ENCODE measurements around the gene PIEZO2.

PIEZO2 gene

DNA sequence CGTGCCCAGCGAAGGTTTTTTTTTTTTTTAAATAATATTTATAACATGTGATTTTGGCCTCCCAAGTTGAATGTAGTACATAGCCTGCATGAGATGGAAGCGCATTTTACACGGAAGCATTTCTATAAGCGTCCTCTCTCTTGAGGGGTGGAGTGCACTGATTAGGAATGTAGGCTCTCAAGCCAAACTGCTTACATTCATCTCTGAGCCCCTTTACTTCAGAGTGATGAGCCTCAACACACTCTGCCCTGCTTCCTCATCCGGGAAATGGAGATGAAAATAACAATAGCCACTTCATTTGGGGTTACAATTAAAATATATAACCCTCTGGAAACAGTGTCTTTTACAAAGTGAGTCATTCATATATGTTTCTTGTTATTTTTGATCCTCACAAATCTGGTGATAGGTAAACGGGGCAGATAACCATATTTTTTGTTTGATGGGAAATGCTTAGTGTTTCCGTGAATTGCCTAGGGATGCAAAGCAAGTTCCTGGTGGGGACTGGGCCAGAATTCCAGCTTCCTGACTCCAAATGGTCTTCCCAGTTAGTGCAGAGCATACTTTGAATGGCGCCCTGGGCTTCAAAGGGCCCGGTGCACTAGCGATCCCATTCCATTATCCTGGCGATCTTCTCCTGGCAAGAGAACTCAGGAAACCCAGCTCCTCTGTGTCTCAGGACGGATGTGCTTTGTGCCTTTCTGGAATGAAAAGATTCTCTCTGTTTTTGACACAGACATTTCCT, 124.3 kb downstream of the PIEZO2 start:
- no peak for DNase-seq (ENCODE audit: low read depth)

DNA sequence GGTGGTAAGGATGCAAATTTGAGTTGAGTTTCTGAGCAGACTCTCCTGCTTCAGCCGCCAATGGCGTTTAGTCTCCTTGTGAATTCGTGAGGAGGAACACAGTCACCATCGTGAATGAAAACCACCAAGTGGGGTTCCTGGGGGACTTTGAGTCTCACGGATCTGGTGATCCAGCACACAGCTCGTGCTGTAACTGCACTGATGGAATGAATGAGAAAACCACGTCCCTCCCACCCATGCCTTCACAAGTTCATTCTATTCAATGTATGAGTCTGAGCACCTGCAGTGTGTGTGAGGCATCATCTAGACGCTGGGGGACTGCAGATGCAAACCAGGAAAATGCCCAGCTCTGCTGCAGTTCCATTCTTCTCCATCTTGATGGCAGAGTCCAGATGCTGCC, 127.9 kb downstream of the PIEZO2 start:
- DNase-seq (ENCODE audit: low read depth) = no peak

DNA sequence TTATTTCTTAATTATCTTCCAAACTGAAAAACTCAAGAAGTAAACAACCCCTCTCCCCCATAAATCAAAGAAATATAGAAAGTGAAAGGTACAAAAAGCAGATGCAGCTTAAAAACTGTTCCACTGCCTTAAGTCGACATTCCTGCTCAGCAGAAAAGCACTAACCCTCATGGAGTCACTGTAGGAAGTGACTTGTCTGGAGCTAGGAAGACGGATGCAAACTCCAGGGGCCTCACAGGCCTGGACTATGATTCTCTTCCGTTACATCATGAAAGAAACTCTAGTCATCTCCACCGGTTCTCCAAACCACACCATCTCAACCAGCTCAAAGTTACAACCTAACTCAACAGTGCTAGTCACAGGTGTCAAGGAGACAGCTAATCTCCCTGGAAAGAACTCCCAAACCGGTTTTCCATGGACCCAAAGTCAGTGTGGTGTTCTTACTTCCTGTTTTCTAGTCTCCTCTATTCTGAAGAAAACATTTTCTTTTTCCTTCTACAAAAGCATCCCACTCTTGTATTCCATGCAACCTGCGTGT, 128.4 kb downstream of the PIEZO2 start:
- no peak for DNase-seq (ENCODE audit: low read depth)

DNA sequence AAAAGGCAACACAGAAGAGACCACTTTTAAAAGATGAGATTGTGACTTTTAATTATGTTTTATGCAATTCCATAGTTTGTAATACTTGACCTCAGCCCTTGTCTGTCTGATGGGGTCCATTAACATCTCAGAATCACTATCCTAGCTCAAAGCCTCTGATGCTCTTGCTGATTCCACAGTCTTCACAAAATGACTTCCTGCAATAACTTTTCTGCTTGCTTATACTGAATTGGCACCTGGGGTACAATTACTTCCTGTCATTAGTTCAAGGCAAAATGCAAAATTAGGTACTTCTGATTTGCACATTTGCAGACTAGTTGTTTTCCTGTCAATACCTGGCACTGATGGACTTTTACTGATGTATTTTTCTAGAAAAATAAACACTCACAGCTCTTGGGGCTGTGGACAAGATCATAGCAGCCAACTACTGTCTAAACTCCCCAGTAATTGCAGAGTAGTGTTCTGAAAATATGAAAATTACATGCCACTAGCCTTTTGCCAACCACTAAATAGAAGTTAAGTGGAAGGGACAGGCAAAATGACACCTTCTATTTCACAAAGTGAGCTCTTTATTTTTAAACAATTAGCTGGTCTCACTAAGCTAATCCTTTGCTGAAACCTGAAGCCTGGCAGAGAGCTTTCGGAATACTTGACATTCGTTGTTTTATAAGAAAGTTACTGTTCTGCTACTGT, 129.1 kb downstream of the PIEZO2 start:
- no peak for DNase-seq (ENCODE audit: low read depth)

DNA sequence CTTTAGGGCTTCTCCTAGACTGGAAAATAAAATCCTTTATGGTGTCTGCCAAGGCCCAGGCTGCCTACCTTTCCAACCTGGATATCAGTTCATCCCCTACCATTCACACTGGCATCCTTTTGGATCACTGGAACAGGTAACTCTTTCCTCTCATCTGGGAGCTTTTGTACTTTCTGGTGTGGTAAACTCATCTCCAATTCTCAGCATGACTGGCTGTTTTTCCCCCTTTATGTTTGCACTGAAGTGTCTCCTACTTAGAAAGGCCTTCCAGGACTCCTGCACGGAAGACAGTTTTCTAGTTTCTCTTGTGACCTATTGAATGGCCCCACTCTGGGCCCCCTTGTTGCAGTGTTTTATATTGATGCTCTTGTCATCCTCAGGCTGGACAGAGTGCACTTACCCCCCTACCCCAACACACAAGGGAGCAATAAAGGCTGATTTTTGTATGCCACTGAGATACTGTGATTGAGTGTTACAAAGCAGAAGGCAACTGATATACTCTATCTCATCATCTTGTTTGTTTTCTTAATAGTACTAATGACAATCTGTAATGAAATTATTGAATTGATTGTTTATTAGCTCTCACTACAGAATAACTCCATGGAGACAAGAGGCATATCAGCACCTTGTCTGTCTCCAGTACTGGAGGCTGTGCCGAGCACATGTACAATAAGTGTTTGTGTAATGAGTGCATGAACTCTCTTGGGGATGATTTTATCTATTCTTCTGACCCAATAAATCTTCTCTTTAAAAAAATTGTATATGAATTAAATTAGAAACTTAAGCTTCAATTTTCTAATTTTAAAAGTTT, 129.9 kb downstream of the PIEZO2 start:
- no peak for DNase-seq (ENCODE audit: low read depth)

DNA sequence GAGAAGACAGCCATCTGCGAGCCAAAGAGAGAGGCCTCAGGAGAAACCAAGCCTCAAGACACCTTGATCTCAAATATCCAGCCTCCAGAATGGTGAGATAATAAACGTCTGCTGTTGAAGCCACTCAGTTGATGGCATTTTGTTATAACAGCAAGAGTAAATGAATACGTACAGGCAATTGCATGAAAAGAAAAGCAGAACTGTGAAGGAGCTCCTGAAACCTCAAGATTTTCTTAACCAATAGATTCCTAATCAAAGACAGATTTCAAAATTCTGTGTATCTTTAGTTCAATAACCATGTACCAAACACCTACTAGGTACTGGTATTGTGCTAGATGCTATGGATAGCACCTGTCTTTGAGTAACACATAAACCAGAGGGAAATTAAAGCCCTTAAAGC, 139.5 kb downstream of the PIEZO2 start:
- DNase-seq (ENCODE audit: low read depth) = no peak

DNA sequence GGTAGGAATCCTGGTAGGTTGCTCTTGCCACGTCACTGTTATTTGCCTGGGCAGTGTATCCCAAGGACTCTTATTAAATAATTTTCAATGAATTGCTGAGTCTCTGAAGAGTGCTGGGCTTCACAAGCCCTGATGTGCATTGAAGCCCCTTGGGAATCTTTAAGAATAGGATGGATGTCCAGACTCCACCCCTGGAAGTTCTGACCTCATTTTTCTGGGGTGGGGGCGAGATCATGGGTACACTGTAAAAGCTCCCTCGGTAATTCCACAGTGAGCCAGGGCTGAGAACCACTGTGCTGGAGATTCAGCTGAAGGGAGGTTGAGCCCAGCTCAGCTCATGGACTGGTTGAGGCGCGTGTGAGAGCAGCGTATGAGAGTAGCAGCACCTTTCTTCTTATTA, 140.2 kb downstream of the PIEZO2 start:
- DNase-seq (ENCODE audit: low read depth) = no peak

DNA sequence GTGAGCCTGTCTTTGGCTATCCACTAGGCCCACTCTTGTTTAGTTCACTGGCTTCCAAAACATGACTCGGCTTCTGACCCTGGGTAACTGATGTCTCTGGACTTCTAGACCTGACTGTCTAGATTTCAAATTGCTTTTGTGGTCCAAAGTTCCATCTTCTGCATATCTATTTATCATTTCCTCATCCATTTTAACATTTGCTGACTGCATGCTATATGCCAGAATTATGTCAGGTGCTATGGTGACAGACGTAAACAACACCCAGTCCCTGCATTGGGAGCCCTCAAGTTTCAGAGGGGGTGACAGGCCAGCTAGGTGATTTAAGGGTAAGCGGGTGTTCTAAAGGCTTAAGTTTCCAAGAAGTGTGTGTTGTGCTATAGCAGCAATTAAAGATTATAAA, 140.9 kb downstream of the PIEZO2 start:
- DNase-seq (ENCODE audit: low read depth) = no peak

DNA sequence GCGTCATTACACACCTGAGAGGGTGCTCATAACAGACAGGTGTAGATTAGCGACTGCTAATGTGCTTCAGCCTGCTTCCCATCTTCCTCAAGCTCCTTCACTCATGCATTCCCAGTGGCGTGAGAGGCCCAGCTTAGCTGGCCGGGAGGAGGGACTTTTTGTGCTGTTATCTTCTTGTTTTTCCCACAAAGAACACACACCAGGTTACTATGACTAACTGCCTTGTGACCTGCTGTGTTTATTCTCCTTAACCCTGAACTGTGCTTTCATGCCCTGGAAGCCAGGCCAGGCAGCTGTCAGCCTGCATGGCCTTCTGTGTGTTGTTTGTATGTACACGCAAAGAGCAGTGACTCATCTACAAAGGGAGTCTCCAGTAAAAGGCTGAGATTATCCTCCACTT, 143.8 kb downstream of the PIEZO2 start:
- no peak for DNase-seq (ENCODE audit: low read depth)

DNA sequence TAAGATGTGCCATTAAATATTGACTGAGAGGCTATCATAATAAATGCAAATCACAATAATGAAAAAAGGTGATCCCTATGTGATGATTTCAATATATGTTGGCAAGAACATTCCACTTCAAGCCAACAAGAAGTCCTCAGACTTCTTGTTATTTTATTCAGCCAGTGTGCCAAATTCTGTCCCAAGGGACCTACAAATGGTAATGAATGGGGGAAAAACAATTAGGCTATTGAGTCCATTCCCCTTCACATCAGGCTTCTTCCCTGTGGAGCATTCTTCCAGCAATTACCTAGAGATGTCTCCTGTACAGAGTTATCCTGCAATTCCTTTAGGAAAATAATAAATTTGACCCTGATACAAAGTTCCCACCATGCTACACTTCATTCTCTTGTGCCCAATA, 144.4 kb downstream of the PIEZO2 start:
- no peak for DNase-seq (ENCODE audit: low read depth)

DNA sequence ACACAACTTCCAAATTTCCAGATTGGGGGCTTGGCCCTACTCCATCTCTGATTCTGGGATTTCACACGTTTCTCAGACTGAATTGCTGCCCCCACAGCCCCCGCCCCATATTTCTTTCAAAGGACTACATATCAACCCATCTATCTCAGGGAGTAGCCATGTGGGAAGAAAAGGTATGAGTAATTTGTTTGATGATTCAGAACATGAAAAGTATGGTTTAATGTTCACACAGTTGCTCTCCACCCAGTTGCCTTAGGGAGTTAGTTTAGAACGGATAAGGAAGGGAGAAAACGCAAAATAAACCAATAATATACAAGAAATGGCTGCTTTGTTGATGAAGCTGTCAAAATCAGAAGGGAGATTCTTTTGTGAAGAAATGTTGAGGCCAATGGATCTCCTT, 145.1 kb downstream of the PIEZO2 start:
- DNase-seq (ENCODE audit: low read depth) = no peak

DNA sequence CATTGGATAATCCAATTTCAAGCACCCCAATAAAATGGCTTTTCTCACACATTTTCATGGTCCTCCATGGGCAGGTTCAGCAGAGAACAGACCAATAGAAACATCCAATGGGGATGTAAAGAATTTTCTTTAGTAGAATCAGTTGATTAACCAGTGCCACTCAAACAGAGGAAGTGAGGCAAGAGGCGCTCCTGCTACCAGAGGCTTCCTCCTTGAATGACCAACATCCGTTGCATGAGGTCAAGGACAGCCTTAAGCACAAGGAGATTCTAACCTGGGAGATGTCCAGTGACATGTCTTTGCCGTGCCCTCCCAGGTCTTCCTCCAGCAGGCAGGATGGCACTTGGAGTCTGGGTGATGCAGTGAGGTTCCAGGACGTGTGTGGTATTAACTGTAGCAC, 146.6 kb downstream of the PIEZO2 start:
- DNase-seq (ENCODE audit: low read depth) = no peak

DNA sequence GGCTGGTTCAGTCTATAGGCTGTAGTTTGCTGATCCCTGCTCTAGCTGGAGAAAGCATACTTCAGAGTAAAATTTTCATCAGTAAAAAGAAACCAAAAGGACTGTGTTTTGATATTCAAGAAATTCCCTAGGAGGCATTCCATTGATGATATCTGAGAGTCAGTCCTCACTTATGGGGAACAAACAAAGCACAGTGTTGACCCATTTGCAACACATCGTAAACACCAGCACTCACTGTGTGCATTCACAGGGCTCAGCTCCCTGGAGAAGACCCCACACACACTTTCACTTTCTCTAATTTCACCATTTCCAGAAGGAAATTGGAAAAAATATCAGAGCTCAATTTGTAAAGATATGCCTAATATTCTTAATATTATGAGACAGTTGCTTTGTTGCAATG, 147.1 kb downstream of the PIEZO2 start:
- DNase-seq (ENCODE audit: low read depth) = no peak

DNA sequence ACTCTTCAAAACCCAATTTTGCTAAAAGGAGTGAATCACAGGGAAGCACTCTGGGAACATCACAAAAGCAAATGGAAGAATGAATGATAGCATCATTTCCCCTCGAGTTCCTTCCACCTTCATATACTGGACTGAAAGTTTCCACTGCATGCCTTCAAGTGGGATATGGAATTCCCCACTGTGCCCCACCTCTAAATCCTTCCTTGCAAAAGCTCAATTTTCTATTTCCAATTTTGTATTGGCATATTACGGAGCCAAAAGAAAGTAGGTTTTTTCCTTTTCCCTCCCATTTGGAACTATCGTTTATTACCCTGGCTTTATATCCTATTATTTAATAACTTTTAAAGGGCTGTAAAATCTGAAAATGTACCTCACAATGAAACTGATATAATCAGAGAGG, 149.3 kb downstream of the PIEZO2 start:
- DNase-seq (ENCODE audit: low read depth) = no peak

DNA sequence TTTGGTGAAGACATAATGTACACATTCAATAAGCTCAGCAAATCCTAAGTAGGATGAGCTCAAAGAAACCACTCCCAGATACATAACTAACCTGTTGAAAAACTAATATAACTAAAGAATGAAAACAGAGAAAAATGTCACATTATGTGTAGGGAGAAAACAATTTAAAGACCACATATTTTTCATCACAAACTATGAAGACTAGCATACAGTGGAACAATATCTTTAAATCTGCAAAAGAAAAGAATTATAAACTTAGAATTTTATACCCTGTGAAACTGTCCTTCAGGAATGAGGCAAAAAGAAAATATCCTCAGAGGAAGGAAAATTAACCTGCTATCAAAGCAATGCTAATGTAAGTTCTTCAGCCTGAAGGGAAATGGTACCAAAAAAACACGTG, 151.5 kb downstream of the PIEZO2 start:
- no peak for DNase-seq (ENCODE audit: low read depth)

DNA sequence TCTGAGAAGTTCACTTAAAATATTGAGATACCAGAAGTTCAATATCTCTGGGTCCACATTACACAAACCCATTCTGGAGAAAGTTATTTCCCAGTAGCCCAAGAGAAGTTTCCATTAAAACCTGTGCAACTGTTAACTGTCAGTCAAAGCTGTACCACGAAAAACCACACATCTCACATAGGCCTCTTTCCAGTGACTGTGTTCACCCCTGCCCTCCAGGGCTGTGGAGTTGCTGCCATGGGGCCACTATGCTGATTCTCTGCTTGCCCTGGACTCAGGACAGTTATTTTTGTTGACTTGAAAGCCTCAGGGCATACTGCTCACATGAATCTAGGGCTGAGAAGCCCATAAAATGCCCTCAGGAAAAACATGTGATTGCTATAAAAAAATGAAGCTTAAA, 153.8 kb downstream of the PIEZO2 start:
- no peak for DNase-seq (ENCODE audit: low read depth)

DNA sequence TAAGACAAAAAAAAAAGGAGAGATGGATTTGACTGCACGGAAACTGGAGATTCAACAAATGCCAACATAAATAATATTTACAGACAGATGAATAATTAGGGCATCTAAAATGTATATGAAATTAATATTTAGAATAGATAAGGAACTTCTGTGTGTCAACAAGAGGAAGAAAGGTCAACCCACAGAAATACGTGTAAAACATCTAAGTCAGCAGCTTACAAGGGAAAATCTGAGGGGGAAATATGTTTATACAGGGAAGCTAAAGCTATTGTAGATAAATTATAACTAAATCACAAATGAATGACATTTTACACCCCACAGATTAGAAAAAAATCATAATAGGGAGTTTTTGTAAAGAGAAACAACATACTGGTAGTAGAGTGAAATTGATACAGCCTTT, 159.9 kb downstream of the PIEZO2 start:
- no peak for DNase-seq (ENCODE audit: low read depth)

DNA sequence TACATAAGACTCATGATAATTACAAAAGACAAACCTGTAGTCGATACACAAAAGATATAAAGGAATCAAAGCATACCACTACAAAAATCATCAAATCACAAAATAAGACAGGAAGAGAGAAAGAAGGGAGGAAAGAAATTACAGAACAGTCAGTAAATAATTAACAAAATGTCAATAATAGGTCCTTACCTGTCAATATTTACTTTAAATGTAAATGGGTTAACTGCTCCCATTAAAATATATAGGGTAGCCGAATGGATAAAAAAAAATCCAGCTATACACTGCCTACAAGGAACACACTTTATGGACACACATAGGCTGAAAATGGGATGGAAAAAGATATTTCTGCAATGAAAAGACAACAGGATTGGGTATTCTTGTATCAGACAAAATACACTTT, 163.7 kb downstream of the PIEZO2 start:
- DNase-seq (ENCODE audit: low read depth) = no peak

DNA sequence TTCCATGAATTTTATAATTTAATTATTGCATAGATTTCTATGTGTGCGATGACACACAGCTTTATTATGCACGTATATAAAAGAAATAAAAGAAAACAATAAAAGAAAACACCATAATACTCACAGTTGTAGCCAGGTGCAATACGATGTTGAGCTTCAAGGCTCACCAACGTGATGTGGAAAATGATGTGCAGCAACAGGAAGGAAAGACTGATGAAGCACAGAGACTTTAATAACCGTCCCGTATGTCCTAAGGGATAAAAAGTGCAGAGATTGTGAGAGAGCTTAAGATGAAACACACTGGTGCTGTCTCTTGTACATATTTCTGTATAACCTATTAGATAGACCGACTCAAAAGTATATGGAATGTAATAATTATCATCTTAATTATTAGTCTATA, 170.0 kb downstream of the PIEZO2 start:
- no peak for DNase-seq (ENCODE audit: low read depth)

DNA sequence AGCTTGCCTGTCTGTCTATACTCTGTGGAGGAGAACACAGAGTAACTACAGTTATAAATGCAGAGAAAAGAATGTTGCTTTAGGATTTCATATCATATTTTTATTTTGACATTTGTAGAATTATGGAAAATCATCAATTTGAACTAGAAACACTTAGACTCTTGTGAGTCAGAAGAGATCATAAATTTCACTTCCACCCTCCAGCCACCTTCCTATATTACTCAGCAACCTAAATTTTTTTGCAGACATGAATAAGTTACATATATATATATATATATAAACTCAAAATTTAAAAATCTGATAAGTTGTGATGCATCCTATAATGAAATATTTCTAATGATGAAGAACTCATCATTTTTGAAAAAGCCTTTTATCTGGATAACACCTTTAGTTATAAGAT, 172.3 kb downstream of the PIEZO2 start:
- no peak for DNase-seq (ENCODE audit: low read depth)

DNA sequence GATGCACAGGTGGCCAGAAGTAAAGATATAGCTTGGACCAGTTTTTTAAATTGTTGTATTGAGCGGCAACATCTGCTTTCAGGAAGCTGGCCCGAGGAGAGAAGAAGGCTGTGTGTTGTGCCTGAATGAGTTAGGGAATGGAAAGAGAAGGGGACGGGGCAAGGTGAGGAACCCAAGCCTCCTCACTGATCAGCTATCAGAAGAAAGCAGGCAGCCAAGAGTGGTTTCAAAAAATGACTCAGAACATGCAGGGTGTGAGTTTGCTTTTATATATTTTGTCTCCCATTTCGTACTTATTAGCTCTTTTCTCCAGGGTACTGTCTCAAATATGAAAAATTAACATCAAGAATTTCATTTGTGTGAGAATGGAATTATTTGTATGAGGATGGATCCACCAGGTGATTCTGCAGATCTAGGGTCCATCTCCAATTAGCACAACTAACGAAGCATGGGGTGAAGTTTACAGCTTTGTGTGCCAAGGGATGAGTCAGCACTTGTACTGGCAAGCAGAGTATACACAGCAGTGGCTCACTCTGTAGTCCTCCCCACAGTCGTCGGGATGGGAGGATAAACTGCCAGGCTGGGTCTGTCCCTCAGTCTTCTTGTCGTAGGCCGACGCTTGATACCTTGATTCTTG, 175.7 kb downstream of the PIEZO2 start:
- DNase-seq (ENCODE audit: low read depth) = no peak

DNA sequence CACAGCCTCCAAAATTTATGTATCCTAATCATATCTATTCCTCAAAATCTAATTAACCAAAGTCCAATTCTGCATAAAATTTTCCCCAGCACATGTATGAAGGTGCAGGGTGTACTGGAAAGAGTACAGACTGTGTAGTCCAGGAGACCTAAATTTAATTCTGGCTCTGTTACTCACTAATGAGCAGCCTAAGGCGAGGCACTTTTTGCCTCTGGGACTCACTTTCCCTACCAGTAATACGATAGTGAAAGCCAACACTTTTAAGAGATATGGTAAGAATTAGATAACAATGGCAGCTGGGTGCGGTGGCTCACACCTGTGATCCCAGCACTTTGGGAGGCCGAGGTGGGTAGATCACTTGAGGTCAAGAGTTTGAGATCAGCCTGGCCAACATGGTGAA, 177.7 kb downstream of the PIEZO2 start:
- DNase-seq (ENCODE audit: low read depth) = no peak

Measured in stimulated activated CD8-positive, alpha-beta memory T cell treated with anti-CD3 and anti-CD28 coated beads, Interleukin-15, amount 100 ng/mL, for 1 hour (primary cell).